Measurements from ENCODE around the gene PRDX5. TPM values are rescaled to one million over a fixed set of nuclear protein-coding genes. Genes with fewer than 3 reads are reported as not detected.
A peak's percentile ranks its signal among the peaks of the same experiment; 100 is the strongest.

The PRDX5 gene
- total and polyA plus RNA-seq, 9 of the 15 experiments (the other 6 are each of a cell fraction or from before 2014, with no cell fraction given), result 40.8 to 327 (median 204) TPM

- TF ChIP-seq AFF1 (IDR thresholded peaks at IDR 0.05; ENCODE audit: low read depth in 1 of 2, partially characterized antibody in 2 of 2), result no peak
- TF ChIP-seq KDM5B (IDR thresholded peaks at IDR 0.05; ENCODE audit: insufficient replicate concordance, low read depth, low read length), result peak; percentile 7
- TF ChIP-seq ZNF780A (CRISPR knock-in tag; IDR thresholded peaks at IDR 0.05), result no peak
- TF ChIP-seq TAL1 (IDR thresholded peaks at IDR 0.05), result no peak
- TF ChIP-seq CEBPG (CRISPR knock-in tag; IDR thresholded peaks at IDR 0.05), result no peak
- TF ChIP-seq CEBPG (tag; conservative IDR thresholded peaks at IDR 0.05 in 1 of 2, IDR thresholded peaks at IDR 0.05 in 1 of 2), result no peak
- TF ChIP-seq TEAD1 (CRISPR knock-in tag; IDR thresholded peaks at IDR 0.05), result no peak
- TF ChIP-seq NFATC3 (IDR thresholded peaks at IDR 0.05), result no peak
- no peak for TF ChIP-seq CREBBP (IDR thresholded peaks at IDR 0.05; ENCODE audit: low read depth, low read length)
- TF ChIP-seq, protein P1, sequence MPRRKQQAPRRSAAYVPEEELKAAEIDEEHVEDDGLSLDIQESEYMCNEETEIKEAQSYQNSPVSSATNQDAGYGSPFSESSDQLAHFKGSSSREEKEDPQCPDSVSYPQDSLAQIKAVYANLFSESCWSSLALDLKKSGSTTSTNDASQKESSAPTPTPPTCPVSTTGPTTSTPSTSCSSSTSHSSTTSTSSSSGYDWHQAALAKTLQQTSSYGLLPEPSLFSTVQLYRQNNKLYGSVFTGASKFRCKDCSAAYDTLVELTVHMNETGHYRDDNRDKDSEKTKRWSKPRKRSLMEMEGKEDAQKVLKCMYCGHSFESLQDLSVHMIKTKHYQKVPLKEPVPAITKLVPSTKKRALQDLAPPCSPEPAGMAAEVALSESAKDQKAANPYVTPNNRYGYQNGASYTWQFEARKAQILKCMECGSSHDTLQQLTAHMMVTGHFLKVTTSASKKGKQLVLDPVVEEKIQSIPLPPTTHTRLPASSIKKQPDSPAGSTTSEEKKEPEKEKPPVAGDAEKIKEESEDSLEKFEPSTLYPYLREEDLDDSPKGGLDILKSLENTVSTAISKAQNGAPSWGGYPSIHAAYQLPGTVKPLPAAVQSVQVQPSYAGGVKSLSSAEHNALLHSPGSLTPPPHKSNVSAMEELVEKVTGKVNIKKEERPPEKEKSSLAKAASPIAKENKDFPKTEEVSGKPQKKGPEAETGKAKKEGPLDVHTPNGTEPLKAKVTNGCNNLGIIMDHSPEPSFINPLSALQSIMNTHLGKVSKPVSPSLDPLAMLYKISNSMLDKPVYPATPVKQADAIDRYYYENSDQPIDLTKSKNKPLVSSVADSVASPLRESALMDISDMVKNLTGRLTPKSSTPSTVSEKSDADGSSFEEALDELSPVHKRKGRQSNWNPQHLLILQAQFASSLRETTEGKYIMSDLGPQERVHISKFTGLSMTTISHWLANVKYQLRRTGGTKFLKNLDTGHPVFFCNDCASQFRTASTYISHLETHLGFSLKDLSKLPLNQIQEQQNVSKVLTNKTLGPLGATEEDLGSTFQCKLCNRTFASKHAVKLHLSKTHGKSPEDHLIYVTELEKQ (CRISPR knock-in tag; IDR thresholded peaks at IDR 0.05), result no peak
- TF ChIP-seq MTA3 (IDR thresholded peaks at IDR 0.05; ENCODE audit: borderline replicate concordance), result no peak; the same call in 1 of the 2 replicates
- no peak for TF ChIP-seq MAFK (IDR thresholded peaks at IDR 0.05; ENCODE audit: low read length)
- 0 out of 4 replicates have a peak, but pooled peaks of 1 of the 2 experiments have one; percentile 10 for TF ChIP-seq TRIM24 (IDR thresholded peaks at IDR 0.05)
Measured at GRCh38 chr11:64305691-64306562, 12.0 kb upstream of the PRDX5 start (continued).
